SU-DHL-6 (cell line): ENCODE data around the gene PLAAT4.

Experiments
- CTCF ChIP-seq: fragments of 200-600 bp; sonication (generic); IDR thresholded peaks from one replicate; pipeline ENCODE4 v1.5.1; 2017; ENCODE audit warnings: antibody characterized with exemption, mild to moderate bottlenecking, low read length, moderate library complexity; ENCODE audit not compliant: insufficient read depth, poor library complexity, severe bottlenecking
- EZH2phosphoT487 ChIP-seq: fragments of 200-600 bp; sonication (generic), shearing (Covaris generic); conservative IDR thresholded peaks from 2 replicates; pipeline ENCODE4 v1.6.1; 2018; ENCODE audit warnings: mild to moderate bottlenecking, antibody characterized with exemption, low read length, moderate library complexity, mixed read lengths

DNA sequence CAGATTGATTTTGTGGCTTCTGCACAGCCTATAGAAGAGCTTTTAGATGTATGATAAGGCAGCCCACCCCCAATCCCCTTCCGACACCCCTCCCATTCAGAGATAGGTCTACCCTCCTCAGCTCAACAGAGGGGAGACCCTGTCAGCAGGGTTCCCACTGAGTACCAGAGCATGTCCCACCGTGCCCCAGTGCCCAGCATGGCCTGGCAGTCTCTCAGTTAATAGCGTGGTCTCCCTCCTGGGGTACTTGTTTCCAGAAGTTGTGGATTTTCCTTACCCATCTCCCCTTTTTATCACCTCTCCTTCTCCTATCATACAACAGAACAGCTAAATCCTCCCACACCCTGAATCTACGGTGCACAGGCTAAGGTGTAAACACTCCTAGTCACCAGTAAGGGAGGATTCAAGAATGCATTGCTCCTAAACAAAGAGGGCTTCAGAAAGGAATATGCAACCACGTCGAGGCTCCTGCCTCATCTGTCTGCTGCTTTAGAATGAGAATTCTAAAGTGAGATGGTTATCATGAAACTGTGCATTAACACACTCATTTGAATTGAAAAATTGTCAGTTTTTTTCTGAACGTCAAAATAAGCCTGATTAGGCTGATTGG, 19.9 kb downstream of the PLAAT4 start:
- TF ChIP-seq CTCF, result no peak
- no peak for TF ChIP-seq EZH2phosphoT487
